Measurements from ENCODE around the gene ATF7IP.
A peak's percentile ranks its signal among the peaks of the same experiment; 100 is the strongest.

Gene ATF7IP

GRCh38 chr12:14365294-14366208, at the start of gene ATF7IP:
ATF7IP (plus strand) TSS chr12:14365682; CDS start chr12:14423916, 58,234 bp downstream.
- Histone ChIP-seq H3K9me3 (ENCODE audit: control insufficient read depth, insufficient read depth, low read depth, low read length) (no peaks in the 10 kb centered on the region), H3K36me3 (ENCODE audit: control insufficient read depth in 2 of 2, insufficient read depth in 1 of 2, low read length in 2 of 2) (peaks cover 3 to 7% of the 10 kb centered on the region in 2 experiments; a peak in 2 of 3 replicates), H3K4me3 (ENCODE audit: low read depth, low read length) (peak within 1 kb of the TSS; percentile 74), H3K4me1 (ENCODE audit: control insufficient read depth, insufficient read depth, low read length) (peaks cover 3% of the 10 kb centered on the region; the same call in 1 of the 2 replicates), H3K27ac (ENCODE audit: extremely low read depth, low read depth, low read length) (peak within 1 kb of the TSS; percentile 96)
- ChIA-PET CTCF (interaction anchor here (0.6 to 2.4 kb wide), 15 partner anchors 9 to 135 kb away, joined by 3 to 14 read pairs (median 5); no protein-coding TSS in a partner anchor), POLR2A (interaction anchor here (0.5 to 2.1 kb wide), 16 partner anchors 11 to 514 kb away, joined by 3 to 26 read pairs (median 5); no protein-coding TSS in a partner anchor)
- TF ChIP-seq ZNF654 (tag by site-specific recombination; IDR thresholded peaks at IDR 0.05; ENCODE audit: low read depth) (no peak), ZNF645 (tag by site-specific recombination; IDR thresholded peaks at IDR 0.05) (no peak), ZNF398 (tag by site-specific recombination; IDR thresholded peaks at IDR 0.05) (peak; percentile 62; the same call in 1 of the 2 replicates), ZXDB (tag by site-specific recombination; IDR thresholded peaks at IDR 0.05) (peak; percentile 86), ZSCAN4 (tag by site-specific recombination; IDR thresholded peaks at IDR 0.05) (no peak), ZNF433 (tag by site-specific recombination; IDR thresholded peaks at IDR 0.05; ENCODE audit: low read depth) (no peak), ZNF513 (tag by site-specific recombination; IDR thresholded peaks at IDR 0.05) (0 out of 2 replicates have a peak, but pooled peaks have one; percentile 0), ZNF335 (tag by site-specific recombination; conservative IDR thresholded peaks at IDR 0.05) (peak; percentile 70), ZNF23 (tag by site-specific recombination; IDR thresholded peaks at IDR 0.05; ENCODE audit: borderline replicate concordance) (no peak), ZNF518A (tag by site-specific recombination; conservative IDR thresholded peaks at IDR 0.05; ENCODE audit: low read depth) (peak; percentile 10; the same call in 1 of the 2 replicates), PATZ1 (tag by site-specific recombination; IDR thresholded peaks at IDR 0.05) (peak; percentile 51), ZNF266 (tag by site-specific recombination; IDR thresholded peaks at IDR 0.05; ENCODE audit: low read depth) (no peak), ZNF394 (tag by site-specific recombination; IDR thresholded peaks at IDR 0.05; ENCODE audit: borderline replicate concordance) (peak; percentile 100), ZNF2 (tag by site-specific recombination; IDR thresholded peaks at IDR 0.05) (peak; percentile 74; the same call in 1 of the 2 replicates), ZNF707 (tag by site-specific recombination; IDR thresholded peaks at IDR 0.05) (no peak), ZNF792 (tag by site-specific recombination; IDR thresholded peaks at IDR 0.05) (0 out of 2 replicates have a peak, but pooled peaks have one; percentile 20), ZBTB44 (tag by site-specific recombination; IDR thresholded peaks at IDR 0.05) (peak; percentile 100), ZNF521 (tag by site-specific recombination; IDR thresholded peaks at IDR 0.05) (no peak), ZSCAN23 (tag by site-specific recombination; IDR thresholded peaks at IDR 0.05) (no peak), ZNF837 (tag by site-specific recombination; IDR thresholded peaks at IDR 0.05) (no peak)
